ENCODE measurements around the gene BTRC.
"Not testable (repeated sequence)": the region's sequence is repeated elsewhere in the genome, so short reads cannot be mapped to it uniquely, and the experiment has no call there.

BTRC gene

GRCh38 chr10:101353692-101354327 lies at the start of gene BTRC:
TSS of gene BTRC (plus strand) at chr10:101354165. CDS start at chr10:101354181, 16 bp downstream.
- peak; percentile 86 to 89 for DNase-seq (ENCODE audit: low read depth in 2 of 2)

- DNase-seq (ENCODE audit: low read depth in 2 of 2), result no peak
Observed at GRCh38 chr10:101304316-101304715, 49.6 kb upstream of the BTRC start.

GRCh38 chr10:101305320-101306241 lies 48.4 kb upstream of the BTRC start:
- no peak for DNase-seq (ENCODE audit: low read depth in 2 of 2)

- DNase-seq (ENCODE audit: low read depth in 2 of 2), result no peak
Observed at GRCh38 chr10:101308051-101308450, 45.9 kb upstream of the BTRC start.

- no peak for DNase-seq (ENCODE audit: low read depth in 2 of 2)
Observed at GRCh38 chr10:101310529-101311184, 43.3 kb upstream of the BTRC start.

GRCh38 chr10:101311185-101312066 lies 42.5 kb upstream of the BTRC start:
- no peak for DNase-seq (ENCODE audit: low read depth in 2 of 2)

GRCh38 chr10:101319241-101319915 lies 34.6 kb upstream of the BTRC start:
- no peak for DNase-seq (ENCODE audit: low read depth in 2 of 2)

GRCh38 chr10:101321073-101321472 lies 32.9 kb upstream of the BTRC start:
- DNase-seq (ENCODE audit: low read depth in 2 of 2), result no peak

GRCh38 chr10:101322266-101323108 lies 31.5 kb upstream of the BTRC start:
- no peak for DNase-seq (ENCODE audit: low read depth in 2 of 2)

- no peak for DNase-seq (ENCODE audit: low read depth in 2 of 2)
Observed at GRCh38 chr10:101323495-101323894, 30.5 kb upstream of the BTRC start.

GRCh38 chr10:101327454-101327853 lies 26.5 kb upstream of the BTRC start:
- not testable (repeated sequence) for DNase-seq (ENCODE audit: low read depth in 2 of 2)

GRCh38 chr10:101329341-101330032 lies 24.5 kb upstream of the BTRC start:
- DNase-seq (ENCODE audit: low read depth in 2 of 2), result no peak

- no peak for DNase-seq (ENCODE audit: low read depth in 2 of 2)
Observed at GRCh38 chr10:101330231-101330630, 23.7 kb upstream of the BTRC start.

- DNase-seq (ENCODE audit: low read depth in 2 of 2), result no peak
Observed at GRCh38 chr10:101330631-101331225, 23.2 kb upstream of the BTRC start.

- no peak for DNase-seq (ENCODE audit: low read depth in 2 of 2)
Observed at GRCh38 chr10:101331956-101332355, 22.0 kb upstream of the BTRC start.

GRCh38 chr10:101334259-101334658 lies 19.7 kb upstream of the BTRC start:
- not testable (repeated sequence) for DNase-seq (ENCODE audit: low read depth in 2 of 2)

- DNase-seq (ENCODE audit: low read depth in 2 of 2), result no peak
Observed at GRCh38 chr10:101336382-101336781, 17.6 kb upstream of the BTRC start.

- DNase-seq (ENCODE audit: low read depth in 2 of 2), result no peak
Observed at GRCh38 chr10:101337836-101338235, 16.1 kb upstream of the BTRC start.

GRCh38 chr10:101341438-101341837 lies 12.5 kb upstream of the BTRC start:
- DNase-seq (ENCODE audit: low read depth in 2 of 2), result no peak

All from stimulated activated CD8-positive, alpha-beta memory T cell treated with anti-CD3 and anti-CD28 coated beads, Interleukin-2, amount 100 ng/mL, for 1 hour (primary cell).